ENCODE measurements around the gene TMEM54.

DNA sequence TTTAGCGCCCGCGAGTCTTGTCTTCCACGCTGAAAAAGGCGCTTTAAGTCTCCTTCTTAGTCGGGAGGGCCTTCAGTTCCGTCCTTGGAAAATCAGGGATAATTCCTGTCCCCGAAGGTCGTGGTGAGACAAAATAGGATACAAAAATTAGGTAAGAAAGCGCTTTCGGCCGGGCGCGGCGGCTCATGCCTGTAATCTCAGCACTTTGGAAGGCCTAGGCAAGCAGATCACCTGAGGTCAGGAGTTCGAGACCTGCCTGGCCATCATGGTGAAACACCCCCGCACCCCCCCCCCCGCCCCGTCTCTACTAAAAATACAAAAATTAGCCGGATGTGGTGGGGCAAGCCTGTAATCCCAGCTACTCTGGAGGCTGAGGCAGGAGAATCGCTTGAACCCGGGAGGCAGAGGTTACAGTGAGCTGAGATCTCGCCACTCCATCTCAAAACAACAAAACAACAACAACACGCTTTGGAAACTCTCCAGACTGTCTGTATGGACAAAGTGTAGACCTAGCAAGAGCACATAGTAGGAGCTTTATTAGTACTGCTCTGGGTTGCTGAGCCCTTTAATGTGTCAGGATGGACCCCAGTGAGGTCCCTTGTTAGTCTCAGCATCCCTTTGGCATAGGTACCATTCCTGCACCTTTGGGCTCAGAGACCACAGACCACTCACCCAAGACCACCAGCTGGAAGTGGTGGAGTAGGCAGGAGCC lies 790 bp upstream of the TMEM54 start:
- TF ChIP-seq MTA2 (IDR thresholded peaks at IDR 0.05; ENCODE audit: low read depth) (no peak), HNRNPUL1 (IDR thresholded peaks at IDR 0.05; ENCODE audit: low read length) (no peak), POLR2A (conservative IDR thresholded peaks at IDR 0.05) (no peak)

All from K562 (cell line).